WI38 (cell line): ENCODE measurements around the gene ZFHX3.

Experiments used
- H3K4me3 ChIP-seq: 2 replicates; pipeline ENCODE4 v1.5.1; 2011; ENCODE audit warnings: low read depth, mild to moderate bottlenecking, control low read depth, low read length
- TF ChIP-seq, protein P1 (sequence below): IDR thresholded peaks from 2 replicates; pipeline ENCODE4 v1.5.1; 2012; ENCODE audit warnings: low read depth, mild to moderate bottlenecking, control low read depth, low read length

The ZFHX3 gene

DNA sequence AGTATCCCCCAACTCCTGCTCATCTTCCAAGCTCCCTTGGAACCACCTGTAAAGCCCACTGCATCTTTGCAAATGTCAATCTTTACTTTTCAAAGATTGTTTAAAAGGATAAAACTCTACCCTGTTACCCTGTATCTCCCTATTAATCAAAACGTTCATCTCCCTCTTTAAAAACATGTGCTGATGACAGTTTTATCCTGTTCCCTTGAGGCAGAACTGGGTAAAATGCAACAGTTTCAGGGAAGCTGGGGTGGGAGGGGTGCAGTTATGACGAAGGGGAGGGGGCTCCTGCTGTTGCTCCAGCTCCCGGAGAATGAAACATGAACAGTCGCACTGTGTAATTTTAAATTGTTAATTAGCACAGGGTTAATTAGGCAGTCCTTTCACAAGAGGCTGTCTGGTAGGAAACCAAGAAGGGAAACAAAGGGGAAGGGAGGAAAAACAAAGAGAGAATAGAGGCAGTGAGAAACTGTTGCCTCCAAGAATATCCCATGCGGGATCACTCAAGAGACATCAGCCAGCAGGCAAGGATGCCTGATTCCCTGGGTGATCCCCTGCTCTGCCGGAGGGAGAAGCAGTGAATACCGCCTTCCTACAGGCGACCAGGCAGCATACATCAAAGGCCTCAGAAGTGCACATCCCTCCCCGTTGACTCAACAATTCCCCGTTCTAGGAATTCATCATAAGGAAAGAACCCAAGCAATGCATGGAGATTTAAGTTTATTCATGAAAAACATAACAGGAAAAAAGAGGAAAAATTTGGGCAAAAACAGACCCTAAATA is 84.2 kb downstream of the ZFHX3 start:
- TF ChIP-seq, protein P1, sequence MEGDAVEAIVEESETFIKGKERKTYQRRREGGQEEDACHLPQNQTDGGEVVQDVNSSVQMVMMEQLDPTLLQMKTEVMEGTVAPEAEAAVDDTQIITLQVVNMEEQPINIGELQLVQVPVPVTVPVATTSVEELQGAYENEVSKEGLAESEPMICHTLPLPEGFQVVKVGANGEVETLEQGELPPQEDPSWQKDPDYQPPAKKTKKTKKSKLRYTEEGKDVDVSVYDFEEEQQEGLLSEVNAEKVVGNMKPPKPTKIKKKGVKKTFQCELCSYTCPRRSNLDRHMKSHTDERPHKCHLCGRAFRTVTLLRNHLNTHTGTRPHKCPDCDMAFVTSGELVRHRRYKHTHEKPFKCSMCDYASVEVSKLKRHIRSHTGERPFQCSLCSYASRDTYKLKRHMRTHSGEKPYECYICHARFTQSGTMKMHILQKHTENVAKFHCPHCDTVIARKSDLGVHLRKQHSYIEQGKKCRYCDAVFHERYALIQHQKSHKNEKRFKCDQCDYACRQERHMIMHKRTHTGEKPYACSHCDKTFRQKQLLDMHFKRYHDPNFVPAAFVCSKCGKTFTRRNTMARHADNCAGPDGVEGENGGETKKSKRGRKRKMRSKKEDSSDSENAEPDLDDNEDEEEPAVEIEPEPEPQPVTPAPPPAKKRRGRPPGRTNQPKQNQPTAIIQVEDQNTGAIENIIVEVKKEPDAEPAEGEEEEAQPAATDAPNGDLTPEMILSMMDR: no peak
- no peak overlapping the region for H3K4me3 ChIP-seq

DNA sequence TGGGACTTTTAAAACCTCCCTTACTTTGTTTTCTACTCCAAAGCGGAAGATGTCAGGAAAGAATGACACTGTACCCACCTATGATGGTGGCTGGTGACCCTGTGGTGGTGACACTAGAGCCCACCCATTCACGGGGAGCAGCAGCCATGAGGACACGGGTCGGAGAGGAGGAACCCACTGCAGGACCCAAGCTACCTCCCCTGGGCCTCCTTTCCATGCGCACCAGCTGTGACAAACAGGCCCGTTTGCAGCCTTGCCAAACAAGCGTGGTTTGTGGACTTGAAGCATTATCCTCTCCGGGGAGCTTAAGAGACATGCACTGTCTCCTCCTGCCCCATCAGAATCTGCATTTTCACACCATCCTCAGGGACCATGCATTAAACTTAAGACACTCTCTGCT is 85.6 kb downstream of the ZFHX3 start:
- no peak overlapping the region for H3K4me3 ChIP-seq
- TF ChIP-seq, protein P1: no peak

DNA sequence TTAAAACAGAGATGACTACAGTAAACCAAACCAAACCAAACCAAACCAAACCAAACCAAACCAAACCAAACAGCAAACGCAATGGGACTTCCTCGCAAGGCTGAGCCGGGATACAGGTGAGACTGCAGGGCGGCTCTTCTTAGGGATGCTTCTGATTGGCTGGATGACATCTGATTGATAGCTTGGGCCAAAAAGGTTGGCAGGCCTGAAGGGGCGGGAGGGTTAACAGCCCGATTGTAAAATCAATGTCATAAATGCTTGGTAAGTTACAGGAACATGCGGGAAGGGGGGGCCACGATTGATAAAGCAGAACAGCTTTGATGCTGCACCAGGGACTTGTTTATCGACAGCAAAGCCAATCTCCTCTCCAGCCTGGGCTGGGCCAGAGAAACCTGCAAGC is 86.1 kb downstream of the ZFHX3 start:
- TF ChIP-seq, protein P1: no peak
- H3K4me3 ChIP-seq: no peak overlapping the region

DNA sequence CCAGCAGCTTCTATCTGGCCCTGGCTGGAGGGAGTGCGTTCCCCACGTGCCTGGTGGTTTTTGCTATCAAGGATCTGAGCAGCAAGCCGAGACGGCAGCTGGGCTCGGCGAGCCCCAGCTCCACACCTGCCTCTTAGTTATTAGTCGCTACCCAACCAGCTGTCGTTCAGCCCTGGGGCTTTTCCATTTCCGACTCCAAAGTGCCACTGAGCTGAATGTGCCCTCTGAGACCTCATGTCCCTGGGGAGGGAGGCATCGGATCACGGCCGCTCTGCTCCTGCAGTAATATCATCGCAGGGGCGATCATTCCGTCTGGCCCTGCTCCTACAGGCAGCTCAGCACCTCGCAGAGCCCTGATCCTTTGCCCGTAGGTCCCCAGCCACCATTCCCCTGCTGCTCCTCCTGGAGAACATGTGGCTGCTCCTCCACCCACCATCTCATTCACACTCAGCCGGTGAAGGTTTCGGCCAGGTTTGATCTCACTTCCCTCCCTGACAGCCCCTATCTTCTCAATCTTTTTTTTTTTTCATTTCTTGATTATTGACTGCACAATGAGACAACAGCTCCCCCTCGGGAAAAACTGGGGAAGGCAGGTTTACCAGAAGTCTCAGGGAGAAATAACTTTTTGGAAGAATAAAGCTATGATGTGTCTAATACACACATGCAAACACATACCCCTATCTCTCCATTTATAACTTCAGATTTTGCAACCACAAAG is 86.7 kb downstream of the ZFHX3 start:
- H3K4me3 ChIP-seq: no peak overlapping the region
- TF ChIP-seq, protein P1: peak; percentile 33; the same call in 1 of the 2 replicates

DNA sequence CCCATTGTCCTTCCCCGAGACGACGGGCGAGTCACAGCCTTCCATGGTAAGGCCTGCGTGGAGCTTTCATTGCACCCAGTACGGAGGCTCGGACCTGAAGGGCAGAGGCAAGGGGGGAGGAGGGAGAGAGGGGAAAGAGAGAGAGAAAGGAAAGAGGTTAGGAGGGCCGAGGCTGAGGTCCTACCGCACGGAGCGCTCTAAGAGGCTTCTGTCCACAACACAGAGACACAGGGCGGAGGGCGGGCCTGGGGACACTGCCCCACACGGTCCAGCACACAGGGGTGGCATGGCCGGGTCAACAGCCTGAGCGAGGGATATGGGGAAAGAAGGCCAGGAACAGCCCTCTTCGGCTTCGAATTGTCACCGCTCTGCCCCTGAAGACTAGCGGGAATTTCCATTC is 87.8 kb downstream of the ZFHX3 start:
- TF ChIP-seq, protein P1: no peak
- no peak overlapping the region for H3K4me3 ChIP-seq

DNA sequence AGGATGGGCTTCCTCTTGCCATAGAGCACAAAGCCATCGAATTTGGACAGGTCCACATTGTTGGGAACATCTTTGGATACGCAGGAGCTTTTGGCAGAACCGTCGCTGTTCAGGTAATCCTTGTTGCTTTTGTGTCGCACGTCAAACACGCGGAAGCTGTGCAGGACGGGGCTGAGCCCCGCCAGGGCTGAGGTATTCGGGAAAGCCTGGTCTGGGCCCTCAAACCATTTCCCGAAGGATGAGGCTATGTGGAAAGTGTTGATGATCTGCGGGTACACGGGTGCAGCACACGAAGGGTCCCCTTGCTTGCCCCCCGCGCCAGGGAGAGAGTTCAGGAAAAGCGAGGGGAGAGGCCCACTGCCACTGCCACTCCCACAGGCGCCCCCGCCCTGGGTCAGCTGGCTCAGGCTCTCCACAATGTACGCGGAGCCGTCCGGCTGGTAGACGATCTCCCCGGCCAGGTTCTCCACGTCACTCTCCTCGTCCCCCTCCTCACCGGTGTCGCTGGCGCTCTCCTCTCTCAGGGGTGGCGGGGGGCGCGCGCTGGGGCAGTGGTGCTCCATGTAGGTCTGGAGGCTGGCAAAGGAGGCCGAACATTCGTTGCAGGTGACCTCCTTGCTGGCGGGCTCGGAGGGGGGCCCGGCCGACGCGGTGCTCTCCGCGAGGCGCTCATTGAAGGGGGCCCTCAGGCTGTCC is 88.5 kb downstream of the ZFHX3 start:
- no peak overlapping the region for H3K4me3 ChIP-seq
- TF ChIP-seq, protein P1: no peak
